BLaER1 treated with 17β-estradiol and CSF1 and Interleukin-3, amounts not matched to agents 10 nM and 100 nM (cell line): ENCODE results near the gene CAPN2.

Experiments used
- H3K27ac ChIP-seq, 11 experiments: shearing (Covaris generic); formaldehyde crosslinking; 2 replicates each; pipeline ENCODE4 v1.8.1; 2022
- H3K27me3 ChIP-seq, 11 experiments: shearing (Covaris generic); formaldehyde crosslinking; 2 replicates each; pipeline ENCODE4 v1.8.1; 2022
- H3K36me3 ChIP-seq, 11 experiments: shearing (Covaris generic); formaldehyde crosslinking; 2 replicates each; pipeline ENCODE4 v1.8.1; 2022
- H3K4me1 ChIP-seq, 10 experiments: shearing (Covaris generic); formaldehyde crosslinking; 2 replicates each; pipeline ENCODE4 v1.8.1; 2022
- H3K4me2 ChIP-seq, 11 experiments: shearing (Covaris generic); formaldehyde crosslinking; 2 replicates each; pipeline ENCODE4 v1.8.1; 2022
- H3K4me3 ChIP-seq, 10 experiments: shearing (Covaris generic); formaldehyde crosslinking; 2 replicates each; pipeline ENCODE4 v1.8.1; 2022
- H3K9ac ChIP-seq, 11 experiments: shearing (Covaris generic); formaldehyde crosslinking; 2 replicates each; pipeline ENCODE4 v1.8.1; 2022
- H3K9me3 ChIP-seq, 11 experiments: shearing (Covaris generic); formaldehyde crosslinking; replicated peaks in 1 of 11; 2 replicates each; pipeline ENCODE4 v1.8.1; 2022
- H4K20me1 ChIP-seq, 11 experiments: shearing (Covaris generic); formaldehyde crosslinking; 2 replicates each; pipeline ENCODE4 v1.8.1; 2022
- Cebpa-rat ChIP-seq, 11 experiments: shearing (Covaris generic); IDR thresholded peaks; 2 replicates each; pipeline ENCODE4 v1.8.1; 2022

Gene CAPN2

GRCh38 chr1:223776075-223776814 lies 63.9 kb downstream of the CAPN2 start:
- H4K20me1 ChIP-seq: peaks cover 0 to 34% (median 0%) of the 10 kb centered on the region in 11 experiments; a peak in 8 of 22 replicates
- no peaks in the 10 kb centered on the region for H3K9me3 ChIP-seq
- no peaks in the 10 kb centered on the region for H3K27me3 ChIP-seq
- H3K4me2 ChIP-seq: peak overlapping the region in 9 of 11 experiments; percentile 18 to 66 (median 44); a peak in 16 of 22 replicates
- peak overlapping the region in 2 of 11 experiments; percentile 2 to 29; a peak in 2 of 22 replicates for H3K27ac ChIP-seq
- H3K36me3 ChIP-seq: peaks cover 96 to 99% (median 98%) of the 10 kb centered on the region in 11 experiments
- H3K9ac ChIP-seq: no peak overlapping the region
- peaks cover under 1 to 11% (median 9%) of the 10 kb centered on the region in 10 experiments; a peak in 18 of 20 replicates for H3K4me1 ChIP-seq
- no peak for TF ChIP-seq Cebpa-rat (IDR thresholded peaks at IDR 0.05)
- H3K4me3 ChIP-seq: no peak overlapping the region

GRCh38 chr1:223776826-223777454 lies 64.6 kb downstream of the CAPN2 start:
- H4K20me1 ChIP-seq: peaks cover 0 to 32% (median 0%) of the 10 kb centered on the region in 11 experiments; a peak in 8 of 22 replicates
- no peak overlapping the region for H3K4me3 ChIP-seq
- TF ChIP-seq Cebpa-rat (IDR thresholded peaks at IDR 0.05): no peak

GRCh38 chr1:223780318-223780717 lies 68.0 kb downstream of the CAPN2 start:
- no peak overlapping the region for H3K4me2 ChIP-seq
- no peak for TF ChIP-seq Cebpa-rat (IDR thresholded peaks at IDR 0.05)
- no peak overlapping the region for H3K4me3 ChIP-seq
- H3K27me3 ChIP-seq: no peaks in the 10 kb centered on the region
- H3K9ac ChIP-seq: no peak overlapping the region
- H3K27ac ChIP-seq: no peak overlapping the region
- H3K9me3 ChIP-seq: no peaks in the 10 kb centered on the region
- H3K36me3 ChIP-seq: peaks cover 91 to 99% (median 94%) of the 10 kb centered on the region in 11 experiments
- H3K4me1 ChIP-seq: peaks cover 0 to 11% (median 9%) of the 10 kb centered on the region in 10 experiments; a peak in 18 of 20 replicates
- H4K20me1 ChIP-seq: peaks cover 0 to 33% (median 0%) of the 10 kb centered on the region in 11 experiments; a peak in 10 of 22 replicates

More at GRCh38 chr1:223776826-223777454, 64.6 kb downstream of the CAPN2 start:
- peaks cover 0 to 11% (median 9%) of the 10 kb centered on the region in 10 experiments; a peak in 18 of 20 replicates for H3K4me1 ChIP-seq
- H3K9ac ChIP-seq: no peak overlapping the region
- H3K27ac ChIP-seq: no peak overlapping the region
- H3K9me3 ChIP-seq: no peaks in the 10 kb centered on the region
- peaks cover 93 to 99% (median 97%) of the 10 kb centered on the region in 11 experiments for H3K36me3 ChIP-seq
- H3K27me3 ChIP-seq: no peaks in the 10 kb centered on the region
- peak overlapping the region in 4 of 11 experiments; percentile 19 to 66 (median 52); a peak in 5 of 22 replicates for H3K4me2 ChIP-seq

- H3K9me3 ChIP-seq: no peaks in the 10 kb centered on the region
- no peaks in the 10 kb centered on the region for H3K27me3 ChIP-seq
- no peak for TF ChIP-seq Cebpa-rat (IDR thresholded peaks at IDR 0.05)
Measured at GRCh38 chr1:223780949-223781348, 68.6 kb downstream of the CAPN2 start.

GRCh38 chr1:223783676-223784075 lies 71.3 kb downstream of the CAPN2 start:
- Histone ChIP-seq H3K4me3 (no peak overlapping the region), H3K36me3 (peaks cover 91 to 100% (median 97%) of the 10 kb centered on the region in 11 experiments), H3K4me2 (no peak overlapping the region), H3K4me1 (no peaks in the 10 kb centered on the region), H3K27me3 (no peaks in the 10 kb centered on the region), H3K9me3 (no peaks in the 10 kb centered on the region), H3K27ac (no peak overlapping the region), H3K9ac (no peak overlapping the region), H4K20me1 (peaks cover 0 to 27% (median 0%) of the 10 kb centered on the region in 11 experiments; a peak in 6 of 22 replicates)
- no peak for TF ChIP-seq Cebpa-rat (IDR thresholded peaks at IDR 0.05)

More at GRCh38 chr1:223780949-223781348, 68.6 kb downstream of the CAPN2 start:
- Histone ChIP-seq H4K20me1 (peaks cover 0 to 31% (median 0%) of the 10 kb centered on the region in 11 experiments; a peak in 10 of 22 replicates), H3K4me1 (peaks cover 0 to 8% (median 7%) of the 10 kb centered on the region in 10 experiments; a peak in 18 of 20 replicates), H3K9ac (no peak overlapping the region), H3K36me3 (peaks cover 91 to 99% (median 94%) of the 10 kb centered on the region in 11 experiments), H3K4me2 (no peak overlapping the region), H3K4me3 (no peak overlapping the region), H3K27ac (no peak overlapping the region)

- H3K9ac ChIP-seq: no peak overlapping the region
- H3K4me2 ChIP-seq: no peak overlapping the region
- H3K9me3 ChIP-seq: no peaks in the 10 kb centered on the region
- TF ChIP-seq Cebpa-rat (IDR thresholded peaks at IDR 0.05): no peak
- no peaks in the 10 kb centered on the region for H3K27me3 ChIP-seq
- H4K20me1 ChIP-seq: peaks cover 0 to 27% (median 0%) of the 10 kb centered on the region in 11 experiments; a peak in 6 of 22 replicates
- H3K27ac ChIP-seq: no peak overlapping the region
- H3K4me3 ChIP-seq: no peak overlapping the region
- H3K36me3 ChIP-seq: peaks cover 90 to 100% (median 96%) of the 10 kb centered on the region in 11 experiments
- no peaks in the 10 kb centered on the region for H3K4me1 ChIP-seq
Measured at GRCh38 chr1:223784541-223784940, 72.2 kb downstream of the CAPN2 start.

GRCh38 chr1:223785808-223786207 lies 73.5 kb downstream of the CAPN2 start:
- Histone ChIP-seq H3K9me3 (no peaks in the 10 kb centered on the region), H3K27ac (no peak overlapping the region), H3K36me3 (peaks cover 90 to 100% (median 96%) of the 10 kb centered on the region in 11 experiments), H3K4me3 (no peak overlapping the region), H3K9ac (no peak overlapping the region), H3K4me2 (no peak overlapping the region), H4K20me1 (peaks cover 0 to 27% (median 0%) of the 10 kb centered on the region in 11 experiments; a peak in 6 of 22 replicates), H3K4me1 (no peaks in the 10 kb centered on the region), H3K27me3 (no peaks in the 10 kb centered on the region)
- no peak for TF ChIP-seq Cebpa-rat (IDR thresholded peaks at IDR 0.05)

- peaks cover 91 to 100% (median 96%) of the 10 kb centered on the region in 11 experiments for H3K36me3 ChIP-seq
- peaks cover 0 to 47% (median 0%) of the 10 kb centered on the region in 11 experiments; a peak in 7 of 22 replicates for H4K20me1 ChIP-seq
- H3K9ac ChIP-seq: no peak overlapping the region
- H3K9me3 ChIP-seq: no peaks in the 10 kb centered on the region
- H3K27ac ChIP-seq: no peak overlapping the region
- peaks cover 0 to 18% (median 5%) of the 10 kb centered on the region in 10 experiments; a peak in 12 of 20 replicates for H3K4me1 ChIP-seq
- no peak for TF ChIP-seq Cebpa-rat (IDR thresholded peaks at IDR 0.05)
- no peak overlapping the region for H3K4me2 ChIP-seq
- H3K4me3 ChIP-seq: no peak overlapping the region
- no peaks in the 10 kb centered on the region for H3K27me3 ChIP-seq
Measured at GRCh38 chr1:223788746-223789415, 76.5 kb downstream of the CAPN2 start.
